H9 (cell line): ENCODE measurements around the gene DNAI4. TPM values are rescaled to one million over a fixed set of nuclear protein-coding genes. Genes with fewer than 3 reads are reported as not detected.

Source experiments
- DNase-seq: peaks from one replicate; pipeline ENCODE4 v3.0.0-alpha.2; 2017
- H2AFZ ChIP-seq: one replicate; pipeline ENCODE4 v1.6.1; 2013; ENCODE audit warnings: mild to moderate bottlenecking, low read length, control low read depth, moderate library complexity
- H2AK5ac ChIP-seq: 2 replicates; pipeline ENCODE4 v1.6.1; 2013; ENCODE audit warnings: low read length, control low read depth, mixed read lengths; ENCODE audit not compliant: insufficient read length
- H2BK120ac ChIP-seq: one replicate; pipeline ENCODE4 v1.6.1; 2013; ENCODE audit warnings: low read depth, mild to moderate bottlenecking, low read length, control low read depth, inconsistent platforms; ENCODE audit not compliant: poor library complexity, severe bottlenecking
- H2BK12ac ChIP-seq: 2 replicates; pipeline ENCODE4 v1.6.1; 2013; ENCODE audit warnings: low read length, control low read depth, mixed read lengths, low read depth; ENCODE audit not compliant: insufficient read length
- H2BK15ac ChIP-seq: 2 replicates; pipeline ENCODE4 v1.6.1; 2013; ENCODE audit warnings: low read depth, low read length, control low read depth
- H2BK20ac ChIP-seq: one replicate; pipeline ENCODE4 v1.6.1; 2013; ENCODE audit warnings: low read depth, mild to moderate bottlenecking, low read length, control low read depth, inconsistent platforms; ENCODE audit not compliant: poor library complexity, severe bottlenecking
- H2BK5ac ChIP-seq: 2 replicates; pipeline ENCODE4 v1.6.1; 2013; ENCODE audit warnings: low read length, control low read depth, mixed read lengths; ENCODE audit not compliant: insufficient read length
- H3K14ac ChIP-seq: 2 replicates; pipeline ENCODE4 v1.6.1; 2013; ENCODE audit warnings: low read length, control low read depth; ENCODE audit not compliant: insufficient read depth
- H3K18ac ChIP-seq: 2 replicates; pipeline ENCODE4 v1.6.1; 2013; ENCODE audit warnings: low read depth, mild to moderate bottlenecking, mixed read lengths, low read length, control low read depth; ENCODE audit not compliant: insufficient read length
- H3K23ac ChIP-seq: 2 replicates; pipeline ENCODE4 v1.6.1; 2013; ENCODE audit warnings: low read length, control low read depth, mixed read lengths, low read depth; ENCODE audit not compliant: insufficient read length
- H3K23me2 ChIP-seq: 2 replicates; pipeline ENCODE4 v1.6.1; 2013; ENCODE audit warnings: low read depth, mild to moderate bottlenecking, mixed read lengths, low read length, control low read depth; ENCODE audit not compliant: insufficient read length, poor library complexity, severe bottlenecking
- H3K27ac ChIP-seq: 2 replicates; pipeline ENCODE4 v1.5.1; 2013; ENCODE audit warnings: low read length, control low read depth, mixed read lengths, low read depth; ENCODE audit not compliant: insufficient read length
- H3K27me3 ChIP-seq: 2 replicates; pipeline ENCODE4 v1.6.1; 2013; ENCODE audit warnings: low read length, control low read depth, inconsistent platforms; ENCODE audit not compliant: insufficient read depth
- H3K4ac ChIP-seq: 2 replicates; pipeline ENCODE4 v1.6.1; 2013; ENCODE audit warnings: low read depth, mild to moderate bottlenecking, control low read depth, inconsistent platforms, low read length, moderate library complexity
- H3K4me1 ChIP-seq: 2 replicates; pipeline ENCODE4 v1.6.1; 2013; ENCODE audit warnings: low read length, control low read depth, inconsistent platforms; ENCODE audit not compliant: insufficient read depth
- H3K4me2 ChIP-seq: 2 replicates; pipeline ENCODE4 v1.6.1; 2013; ENCODE audit warnings: low read length, control low read depth, mixed read lengths; ENCODE audit not compliant: insufficient read length, insufficient read depth
- H3K56ac ChIP-seq: 2 replicates; pipeline ENCODE4 v1.6.1; 2013; ENCODE audit warnings: low read depth, mild to moderate bottlenecking, mixed read lengths, low read length, control low read depth; ENCODE audit not compliant: insufficient read length
- H3K79me1 ChIP-seq: 2 replicates; pipeline ENCODE4 v1.6.1; 2013; ENCODE audit warnings: low read depth, mild to moderate bottlenecking, moderate library complexity, low read length, control low read depth, inconsistent platforms; ENCODE audit not compliant: insufficient read depth, poor library complexity, severe bottlenecking
- H3K79me2 ChIP-seq: 2 replicates; pipeline ENCODE4 v1.6.1; 2013; ENCODE audit warnings: low read length, control low read depth, inconsistent platforms; ENCODE audit not compliant: insufficient read depth
- H3K9ac ChIP-seq: 2 replicates; pipeline ENCODE4 v1.6.1; 2013; ENCODE audit warnings: low read length, control low read depth, mixed read lengths; ENCODE audit not compliant: insufficient read length; ENCODE audit errors: extremely low read depth
- H3K9me3 ChIP-seq: one replicate; pipeline ENCODE4 v1.6.1; 2013; ENCODE audit warnings: low read depth, low read length, inconsistent platforms; ENCODE audit not compliant: control insufficient read depth
- H3T11ph ChIP-seq: one replicate; pipeline ENCODE4 v1.6.1; 2013; ENCODE audit warnings: mild to moderate bottlenecking, low read length, control low read depth, inconsistent platforms
- H4K20me1 ChIP-seq: one replicate; pipeline ENCODE4 v1.6.1; 2013; ENCODE audit not compliant: control insufficient read depth, insufficient read length, insufficient read depth
- H4K5ac ChIP-seq: 2 replicates; pipeline ENCODE4 v1.6.1; 2013; ENCODE audit warnings: low read depth, mild to moderate bottlenecking, mixed read lengths, low read length, control low read depth; ENCODE audit not compliant: insufficient read length
- H4K8ac ChIP-seq: replicated peaks from 2 replicates; pipeline ENCODE4 v1.6.1; 2013; ENCODE audit warnings: low read length, control low read depth, mixed read lengths, low read depth; ENCODE audit not compliant: insufficient read length
- H4K91ac ChIP-seq: 2 replicates; pipeline ENCODE4 v1.6.1; 2013; ENCODE audit warnings: low read depth, mild to moderate bottlenecking, moderate library complexity, mixed read lengths, low read length, control low read depth; ENCODE audit not compliant: insufficient read length
- H3K27ac Mint-ChIP-seq, 3 experiments: 2 replicates in 2 of 3; 3 replicates in 1 of 3; pipeline ENCODE4 v1.8.0; 2020 to 2021; ENCODE audit warnings: mixed read lengths in 3 of 3, mild to moderate bottlenecking in 1 of 3, moderate library complexity in 1 of 3
- H3K27me3 Mint-ChIP-seq: 2 replicates; pipeline ENCODE4 v1.8.0; 2021; ENCODE audit warnings: low read depth, mild to moderate bottlenecking, moderate library complexity, mixed read lengths
- H3K36me3 Mint-ChIP-seq, 3 experiments: 2 replicates in 2 of 3; 3 replicates in 1 of 3; pipeline ENCODE4 v1.8.0; 2020 to 2021; ENCODE audit warnings: low read depth in 3 of 3, mixed read lengths in 3 of 3; ENCODE audit not compliant: insufficient read depth in 1 of 3
- H3K4me1 Mint-ChIP-seq, 2 experiments: 2 replicates each; pipeline ENCODE4 v1.8.0; 2020; ENCODE audit warnings: mixed read lengths in 2 of 2
- H3K4me3 Mint-ChIP-seq, 2 experiments: 2 replicates in 1 of 2; 3 replicates in 1 of 2; pipeline ENCODE4 v1.8.0; 2020 to 2021; ENCODE audit warnings: mild to moderate bottlenecking in 2 of 2, mixed read lengths in 2 of 2, moderate library complexity in 1 of 2
- H3K9me3 Mint-ChIP-seq, 2 experiments: 2 replicates in 1 of 2; 3 replicates in 1 of 2; pipeline ENCODE4 v1.8.0; 2020; ENCODE audit warnings: mild to moderate bottlenecking in 2 of 2, mixed read lengths in 2 of 2, moderate library complexity in 1 of 2
- CTCF ChIP-seq: fragments of 200-600 bp; sonication (generic); conservative IDR thresholded peaks from 3 replicates; pipeline ENCODE4 v1.8.0; 2021; ENCODE audit warnings: antibody characterized with exemption, mild to moderate bottlenecking
- WGBS: extraction: QIAGEN DNeasy Blood & Tissue Kit; methylation state at CpG from one replicate; pipeline ENCODE4 v1.1.7; 2013; ENCODE audit warnings: missing lambda C conversion rate, low lambda C conversion rate, mixed read lengths; ENCODE audit not compliant: insufficient read length; ENCODE audit errors: extremely low coverage; 5-methylcytosine and 5-hydroxymethylcytosine counted together
- total RNA-seq: library from RNA; stranded (reverse); gene quantifications from 2 replicates; pipeline ENCODE4 v1.2.1, GENCODE V29; 2021

The DNAI4 gene
- total RNA-seq, 1 experiment from 2014 or later, result 1.4 TPM

DNA sequence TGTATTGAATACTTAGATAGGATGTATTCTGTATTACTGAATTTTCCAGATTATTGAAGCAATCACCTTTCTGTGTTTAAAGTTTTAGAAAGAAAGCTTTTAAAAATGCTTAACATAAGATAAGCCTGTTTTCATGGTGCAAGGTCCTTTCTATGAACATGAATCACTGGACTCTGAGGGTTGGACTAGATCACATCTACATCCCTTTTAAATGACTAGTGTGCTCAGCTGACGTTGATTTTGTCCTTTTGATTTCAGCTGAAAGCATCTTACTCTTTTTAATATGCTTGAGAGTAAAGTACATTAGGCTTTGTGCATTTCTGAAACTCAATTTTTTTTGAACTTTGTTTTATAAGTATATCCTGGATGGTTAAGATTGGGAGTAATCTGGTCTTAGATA lies 16.3 kb upstream of the DNAI4 start:
- Histone ChIP-seq H2BK5ac (no peak overlapping the region), H3K23me2 (no peaks in the 10 kb centered on the region), H3K56ac (no peak overlapping the region), H3K27me3 (no peaks in the 10 kb centered on the region), H3K18ac (no peak overlapping the region), H3K23ac (no peak overlapping the region), H3K14ac (no peak overlapping the region), H4K5ac (no peak overlapping the region), H3K4ac (no peak overlapping the region), H3K27ac (no peak overlapping the region), H2BK15ac (no peak overlapping the region), H2AFZ (no peak overlapping the region), H2BK120ac (no peak overlapping the region), H4K20me1 (no peaks in the 10 kb centered on the region), H3K9ac (no peak overlapping the region), H3K4me2 (no peak overlapping the region), H2BK20ac (no peak overlapping the region), H3K4me1 (no peaks in the 10 kb centered on the region), H2AK5ac (no peak overlapping the region), H3K9me3 (no peaks in the 10 kb centered on the region), H3T11ph (no peak overlapping the region), H4K8ac (no peak overlapping the region), H3K79me1 (peaks cover 2% of the 10 kb centered on the region), H3K79me2 (peaks cover 3% of the 10 kb centered on the region; the same call in 1 of the 2 replicates), H2BK12ac (no peak overlapping the region), H4K91ac (no peak overlapping the region)
- no peak for DNase-seq
- TF ChIP-seq CTCF, result no peak
- peaks cover 5 to 9% of the 10 kb centered on the region in 2 experiments for H3K4me1 Mint-ChIP-seq
- H3K36me3 Mint-ChIP-seq, result peaks cover 3 to 10% (median 5%) of the 10 kb centered on the region in 3 experiments; a peak in 6 of 7 replicates
- H3K27me3 Mint-ChIP-seq, result no peaks in the 10 kb centered on the region
- H3K9me3 Mint-ChIP-seq, result no peaks in the 10 kb centered on the region
- H3K27ac Mint-ChIP-seq, result no peak overlapping the region
- H3K4me3 Mint-ChIP-seq, result no peak overlapping the region
- WGBS, result no CpG with 5 or more reads among the region's 1 CpG
